Stimulated activated naive CD4-positive, alpha-beta T cell treated with Interleukin-2 at 50 U/mL for 16 hours (primary cell): ENCODE measurements around the gene ANKS1A.
"Not testable (repeated sequence)": the region's sequence is repeated elsewhere in the genome, so short reads cannot be mapped to it uniquely, and the experiment has no call there.

ENCODE experiments used
- DNase-seq: peaks from one replicate; lab custom pipeline; 2025; lab: John Stamatoyannopoulos, UW

ANKS1A gene

DNA sequence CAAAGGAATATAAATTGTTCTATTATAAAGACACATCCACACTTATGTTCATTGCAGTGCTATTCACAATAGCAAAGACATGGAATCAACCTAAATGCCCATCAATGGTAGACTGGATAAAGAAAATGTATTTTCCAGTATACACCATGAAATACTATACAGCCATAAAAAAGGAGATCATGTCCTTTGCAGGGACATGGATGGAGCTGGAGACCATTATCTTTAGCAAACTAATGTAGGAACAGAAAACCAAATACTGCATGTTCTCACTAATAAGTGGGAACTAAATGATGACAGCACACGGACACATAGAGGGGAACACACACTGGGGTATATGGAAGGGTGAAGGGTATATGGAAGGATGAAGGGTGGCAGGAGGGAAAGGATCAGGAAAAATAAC, 5.0 kb upstream of the ANKS1A start:
- DNase-seq = not testable (repeated sequence)

DNA sequence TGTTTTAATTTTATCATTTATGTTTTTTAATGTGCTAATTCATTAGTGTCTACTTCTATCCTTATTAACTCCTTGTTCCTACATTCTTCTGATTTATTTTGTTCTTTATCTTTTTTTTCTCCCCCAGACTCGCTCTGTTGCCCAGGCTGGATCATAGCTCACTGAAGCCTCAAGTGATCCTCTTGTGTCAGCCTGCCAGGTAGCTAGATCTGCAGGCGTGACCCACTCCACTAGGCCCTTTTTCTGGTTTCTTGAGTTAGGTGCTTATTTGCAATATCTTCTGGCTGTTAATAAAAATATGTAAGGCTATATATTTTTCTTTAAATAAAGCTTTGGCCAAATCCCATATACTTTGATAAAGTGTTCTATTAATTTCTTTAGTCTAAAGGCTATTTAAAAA, 4.1 kb upstream of the ANKS1A start:
- DNase-seq = no peak

DNA sequence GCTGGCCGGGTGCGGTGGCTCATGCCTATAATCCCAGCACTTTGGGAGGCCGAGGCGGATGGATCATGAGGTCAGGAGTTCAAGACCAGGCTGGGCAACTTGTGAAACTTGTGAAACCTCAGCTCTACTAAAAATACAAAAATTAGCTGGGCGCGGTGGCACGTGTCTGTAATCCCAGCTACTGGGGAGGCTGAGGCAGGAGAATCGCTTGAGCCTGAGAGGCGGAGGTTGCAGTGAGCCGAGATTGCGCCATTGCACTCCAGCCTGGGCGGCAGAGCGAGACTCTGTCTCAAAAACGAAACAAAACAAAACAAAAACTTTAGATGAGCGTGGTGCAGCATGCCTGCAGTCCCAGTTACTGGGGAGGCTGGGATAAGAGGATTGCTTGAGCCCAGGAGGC, 3.2 kb upstream of the ANKS1A start:
- DNase-seq = not testable (repeated sequence)

DNA sequence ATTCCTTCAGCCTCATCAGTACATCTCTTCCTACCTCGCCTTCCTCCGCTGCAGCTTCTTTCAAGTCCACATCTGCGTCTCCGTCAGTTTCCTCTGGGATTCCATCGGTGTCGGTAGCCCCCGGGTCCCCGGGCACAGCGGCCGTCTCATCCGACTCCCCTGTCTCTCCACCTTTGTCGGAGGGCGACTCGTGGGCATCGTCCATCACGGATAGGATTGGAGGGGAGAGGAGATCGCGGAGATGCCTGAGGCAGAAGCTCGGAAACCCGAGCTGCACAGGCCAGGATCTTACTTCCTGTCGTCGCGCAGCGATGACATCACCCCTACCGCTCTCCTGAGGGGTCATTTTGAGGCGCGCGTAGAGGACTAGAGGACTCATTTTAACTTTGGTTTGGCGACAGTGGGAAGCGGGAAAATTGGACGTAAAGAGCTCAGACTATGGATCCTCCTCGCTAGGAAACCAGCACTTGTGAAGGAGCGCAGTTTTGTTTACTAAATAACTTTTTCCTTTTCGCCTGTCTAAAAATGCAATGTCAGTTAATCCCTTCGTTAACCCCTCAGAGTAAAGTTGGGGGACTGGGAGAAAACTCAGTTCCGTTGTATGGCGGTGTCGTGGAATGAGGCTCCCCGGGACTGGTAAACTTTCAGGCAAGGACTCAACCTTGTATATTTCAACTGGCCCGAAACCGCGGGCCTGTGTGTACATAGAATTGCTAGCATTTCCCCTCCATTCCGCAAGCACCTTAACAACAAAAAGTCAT, 1.1 kb upstream of the ANKS1A start, which contains the start of gene TAF11:
TSS of gene TAF11 (minus strand) at position 290 of the 761 bp plus-strand sequence. CDS start at position 205, 85 bp downstream.
- peak; percentile 88 for DNase-seq

DNA sequence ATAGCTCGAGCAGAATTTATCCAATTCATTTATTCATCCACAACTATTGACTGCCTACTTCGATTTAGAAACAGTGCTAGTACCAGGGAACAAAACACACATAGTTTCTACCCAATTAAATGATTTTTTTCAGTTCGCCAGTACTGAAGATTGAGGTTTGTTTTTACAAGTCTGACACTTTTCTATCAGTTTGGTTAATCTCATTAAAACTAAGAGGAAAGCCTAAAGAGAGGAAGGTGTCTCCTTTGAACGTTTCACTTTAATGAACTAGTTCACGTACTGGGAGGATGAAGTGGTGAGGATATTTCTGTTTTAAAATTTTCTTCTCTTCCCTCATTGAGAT, 570 bp upstream of the ANKS1A start:
- DNase-seq = no peak

DNA sequence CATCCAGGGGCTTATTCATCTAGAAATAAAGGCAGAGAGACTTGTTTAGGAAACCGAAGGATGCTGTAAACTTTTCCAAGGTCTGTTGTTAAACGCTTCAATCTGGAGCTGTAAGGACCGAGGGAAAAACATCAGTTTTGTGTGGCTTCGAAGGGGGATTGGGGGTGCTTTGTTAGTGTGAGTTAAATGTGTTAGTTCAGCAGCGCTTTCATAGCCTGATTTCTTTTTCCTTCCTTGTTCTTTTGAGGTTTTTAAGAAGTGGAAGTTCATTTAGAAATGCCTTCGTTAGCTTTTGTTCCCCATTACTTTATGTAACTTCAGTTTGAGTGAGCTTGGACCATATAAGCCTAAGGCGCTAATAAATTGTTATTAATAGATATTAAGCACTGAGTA, 1.5 kb downstream of the ANKS1A start:
- DNase-seq = no peak

DNA sequence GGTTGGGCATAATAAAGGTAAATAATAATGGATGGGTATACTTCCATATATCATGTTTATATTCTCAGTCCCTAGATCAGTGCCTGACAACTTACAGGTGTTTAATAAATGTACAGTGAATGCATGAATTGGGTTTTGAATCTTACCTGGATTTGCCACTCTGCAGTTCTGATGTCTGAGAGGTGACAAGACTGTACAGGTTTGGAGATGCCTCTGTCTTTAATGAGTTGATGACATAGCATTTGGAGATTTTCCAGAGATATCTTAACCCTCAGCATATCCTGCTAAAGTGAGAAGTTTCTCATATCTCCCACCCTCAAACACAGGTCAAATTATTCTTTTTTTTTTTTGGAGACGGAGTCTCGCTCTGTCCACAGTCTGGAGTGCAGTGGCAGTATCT, 2.2 kb downstream of the ANKS1A start:
- DNase-seq = no peak

DNA sequence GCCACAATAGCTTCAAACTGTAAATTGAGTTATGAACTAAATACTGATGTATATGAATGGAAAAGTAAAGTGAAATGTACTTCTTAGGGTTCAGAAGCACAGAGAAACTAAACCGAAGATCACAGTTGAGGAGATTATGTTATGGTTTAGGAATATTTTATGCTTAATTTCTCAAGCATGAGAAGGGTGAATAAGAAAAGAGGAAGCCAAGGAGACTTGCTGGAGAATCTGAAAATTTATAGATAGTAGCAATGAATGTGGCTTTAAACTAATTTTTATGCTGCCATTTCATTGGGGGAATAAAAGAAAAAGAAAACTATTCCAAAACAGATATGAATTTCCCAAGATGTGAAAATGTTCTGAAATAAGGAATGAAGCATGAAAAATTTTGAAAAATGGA, 5.6 kb downstream of the ANKS1A start:
- no peak for DNase-seq

DNA sequence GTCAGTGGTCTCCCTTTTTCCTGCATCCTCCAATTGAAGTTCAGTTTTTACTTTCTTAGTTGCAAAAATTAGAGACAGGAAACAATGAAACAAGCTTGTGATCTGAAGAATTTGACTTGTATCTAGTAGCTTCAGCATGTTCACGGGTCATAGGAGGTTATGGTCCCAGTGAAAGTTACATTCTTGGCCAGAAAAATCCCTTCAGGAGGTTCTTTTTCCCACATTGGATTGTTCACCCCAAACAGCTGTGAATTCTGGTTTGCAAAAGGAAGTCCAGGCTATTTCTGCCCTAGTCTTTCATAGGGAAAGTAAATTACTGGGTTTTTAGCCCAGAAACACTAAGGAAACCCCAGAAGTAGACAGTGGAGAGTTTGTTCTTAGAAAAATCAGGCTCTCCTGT, 8.1 kb downstream of the ANKS1A start:
- DNase-seq = no peak

DNA sequence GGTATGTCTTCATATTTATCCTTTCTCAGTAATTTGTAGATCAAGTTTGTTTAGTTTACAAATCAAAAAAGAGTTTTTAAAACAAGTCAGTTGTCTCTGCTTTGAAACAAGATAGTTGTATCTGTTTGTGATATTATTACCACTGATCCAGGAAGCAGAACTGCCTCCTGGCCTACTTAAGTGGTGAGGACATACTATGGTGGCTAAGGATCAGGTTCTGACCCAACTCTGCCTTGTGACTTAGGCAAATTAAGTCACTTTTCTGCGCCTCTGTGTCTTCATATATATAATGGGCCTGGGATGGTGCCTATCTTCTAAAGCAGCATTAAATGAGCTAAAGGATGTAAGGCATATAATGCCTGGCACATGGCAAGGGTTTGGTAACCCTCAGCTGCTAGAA, 8.7 kb downstream of the ANKS1A start:
- DNase-seq = no peak

DNA sequence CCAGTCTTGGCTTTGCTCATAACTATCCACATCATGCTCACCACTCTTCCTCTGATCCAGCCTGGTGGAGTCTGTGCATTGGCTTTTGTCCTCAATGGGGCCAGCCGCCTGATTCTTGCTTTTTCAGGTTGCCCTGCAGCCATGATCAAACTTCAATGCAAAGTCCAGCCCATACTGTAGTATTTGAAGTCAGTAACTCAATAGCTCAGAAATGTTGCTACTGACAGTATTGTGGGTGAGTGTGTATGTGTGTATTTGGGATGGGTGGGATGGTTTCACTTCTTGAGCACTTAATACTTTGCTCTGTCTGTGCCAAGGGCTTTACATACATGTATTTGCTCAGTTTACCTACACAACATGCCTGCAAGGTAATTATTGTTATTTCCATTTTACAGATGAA, 10.7 kb downstream of the ANKS1A start:
- not testable (repeated sequence) for DNase-seq

DNA sequence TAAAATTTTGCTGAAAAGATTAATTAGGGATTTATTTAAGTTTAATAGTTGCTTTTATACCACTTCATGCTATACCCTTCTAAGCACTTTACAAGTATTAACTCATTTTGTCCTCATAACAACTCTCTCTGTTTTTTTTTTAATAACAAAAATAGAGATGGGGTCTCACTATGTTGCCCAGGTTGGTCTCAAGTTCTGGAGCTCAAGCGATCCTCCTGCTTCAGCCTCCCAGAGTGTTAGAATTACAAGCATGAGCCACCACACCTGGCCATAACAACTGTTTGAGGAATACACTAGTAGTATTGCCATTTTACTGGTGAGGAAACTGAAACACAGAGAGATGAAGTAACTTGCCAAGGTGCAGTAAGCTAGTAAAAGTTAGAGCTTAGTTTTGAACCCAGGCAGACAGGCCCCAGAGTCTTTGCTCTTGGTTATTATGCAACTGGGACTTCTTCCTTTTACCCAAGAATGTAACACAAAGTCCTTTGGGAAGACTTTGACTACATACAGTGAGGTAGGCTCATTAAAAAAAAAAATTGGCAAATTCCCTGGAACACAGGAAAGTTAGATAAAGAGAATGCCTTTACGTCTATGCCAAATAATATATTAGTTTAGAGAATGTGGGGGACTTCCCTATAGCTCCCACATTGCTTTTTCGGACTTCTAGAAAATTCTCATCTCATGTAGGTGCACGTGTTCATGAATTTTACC, 11.4 kb downstream of the ANKS1A start:
- no peak for DNase-seq

DNA sequence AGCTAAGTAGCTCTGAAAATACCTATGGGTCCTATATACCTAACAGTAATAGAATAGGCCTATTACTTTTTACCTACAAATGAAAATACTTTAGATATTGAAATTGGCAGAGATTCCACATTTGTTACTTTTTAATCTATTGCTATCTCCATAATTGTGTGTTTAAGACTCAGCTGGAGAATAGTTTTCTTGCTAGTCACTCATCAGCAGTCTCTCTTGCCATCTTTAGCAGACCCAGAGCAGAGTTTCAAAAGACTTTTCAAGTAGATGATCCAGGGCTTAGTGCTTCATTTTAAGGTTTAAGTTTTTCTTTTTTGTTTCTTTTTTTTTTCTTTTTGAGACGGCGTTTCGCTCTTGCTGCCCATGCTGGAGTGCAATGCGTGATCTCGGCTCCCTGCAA, 12.9 kb downstream of the ANKS1A start:
- DNase-seq = no peak

DNA sequence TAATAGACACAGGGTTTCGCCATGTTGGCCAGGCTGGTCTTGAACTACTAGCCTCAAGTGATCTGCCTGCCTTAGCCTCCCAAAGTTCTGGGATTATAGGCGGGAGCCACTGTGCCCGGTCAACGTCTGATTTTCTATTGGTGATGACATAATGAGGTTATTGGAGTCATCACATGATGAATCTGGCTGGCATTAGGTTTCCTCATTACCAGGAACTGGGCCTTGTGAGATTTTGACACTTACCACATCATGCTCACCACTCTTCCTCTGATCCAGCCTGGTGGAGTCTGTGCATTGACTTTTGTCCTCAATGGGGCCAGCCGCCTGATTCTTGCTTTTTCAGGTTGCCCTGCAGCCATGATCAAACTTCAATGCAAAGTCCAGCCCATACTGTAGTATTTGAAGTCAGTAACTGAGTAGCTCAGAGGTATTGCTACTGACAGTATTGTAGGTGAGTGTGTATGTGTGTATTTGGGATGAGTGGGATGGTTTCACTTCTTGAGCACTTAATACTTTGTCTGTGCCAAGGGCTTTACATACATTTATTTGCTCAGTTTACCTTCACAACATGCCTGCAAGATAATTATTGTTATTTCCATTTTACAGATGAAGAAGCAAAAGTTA, 16.0 kb downstream of the ANKS1A start:
- DNase-seq = no peak

DNA sequence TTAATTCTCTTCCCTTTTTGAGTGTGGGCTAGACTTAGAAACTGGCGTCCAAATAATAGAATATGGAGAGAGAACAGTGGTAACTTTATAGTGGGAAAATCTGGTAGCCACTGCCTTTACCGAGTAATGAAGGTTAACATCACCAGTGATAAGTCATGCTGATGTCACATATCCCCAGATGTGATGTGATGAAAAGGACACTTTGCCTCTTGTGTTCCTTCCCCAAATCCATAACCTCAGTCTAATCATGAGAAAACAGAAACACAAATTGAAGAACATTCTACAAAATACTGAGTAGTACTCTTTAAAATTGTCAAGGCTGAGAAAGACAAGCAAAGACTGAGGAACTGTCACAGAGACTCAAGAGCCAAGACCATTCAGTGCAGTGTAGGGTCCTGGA, 17.8 kb downstream of the ANKS1A start:
- DNase-seq = no peak

DNA sequence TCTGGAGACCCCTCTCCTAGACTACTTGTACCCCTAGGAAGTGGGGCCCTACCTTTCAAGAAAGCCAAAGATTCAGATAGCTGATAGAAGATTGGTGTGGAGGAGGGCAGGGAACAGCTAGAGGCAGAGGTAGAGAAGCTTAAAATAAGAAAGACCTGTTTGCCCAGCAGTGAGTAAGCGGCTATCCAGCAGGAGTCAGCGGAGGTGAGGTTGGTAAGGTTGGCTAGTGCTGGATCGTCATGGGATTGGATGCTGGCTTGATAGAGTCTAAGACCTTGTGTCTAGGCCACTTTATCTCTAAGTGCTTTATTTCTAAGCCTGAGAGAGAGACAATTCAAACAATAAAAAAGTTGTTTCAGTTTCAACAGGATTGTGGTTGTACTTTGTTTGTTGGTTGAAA, 19.1 kb downstream of the ANKS1A start:
- no peak for DNase-seq

DNA sequence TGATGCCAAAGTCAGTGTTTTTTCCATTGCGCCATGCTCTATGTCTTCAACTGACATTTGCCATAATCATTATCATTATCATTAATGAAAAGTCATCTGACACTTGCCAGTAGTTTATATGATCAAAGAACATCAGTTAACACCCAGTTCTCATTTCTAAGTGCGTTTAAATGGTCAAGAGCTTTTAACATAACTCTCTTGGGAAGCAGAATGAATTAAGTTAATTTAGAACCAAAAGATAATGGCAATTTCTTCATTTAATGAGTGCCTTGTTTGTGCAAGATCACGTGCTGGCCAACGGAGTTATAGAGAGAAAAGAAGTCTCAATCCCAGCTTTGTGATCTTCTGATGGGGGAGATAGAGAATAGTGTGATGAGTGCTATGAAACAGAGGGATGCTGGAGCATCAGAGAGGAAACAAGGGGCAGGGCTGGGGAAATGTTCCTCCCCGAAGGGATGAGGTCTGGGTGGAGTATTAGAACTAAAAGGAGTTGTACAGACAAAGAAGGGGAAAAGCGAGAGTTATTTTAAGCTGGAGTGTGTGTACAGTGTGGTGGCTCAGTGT, 20.3 kb downstream of the ANKS1A start:
- no peak for DNase-seq

DNA sequence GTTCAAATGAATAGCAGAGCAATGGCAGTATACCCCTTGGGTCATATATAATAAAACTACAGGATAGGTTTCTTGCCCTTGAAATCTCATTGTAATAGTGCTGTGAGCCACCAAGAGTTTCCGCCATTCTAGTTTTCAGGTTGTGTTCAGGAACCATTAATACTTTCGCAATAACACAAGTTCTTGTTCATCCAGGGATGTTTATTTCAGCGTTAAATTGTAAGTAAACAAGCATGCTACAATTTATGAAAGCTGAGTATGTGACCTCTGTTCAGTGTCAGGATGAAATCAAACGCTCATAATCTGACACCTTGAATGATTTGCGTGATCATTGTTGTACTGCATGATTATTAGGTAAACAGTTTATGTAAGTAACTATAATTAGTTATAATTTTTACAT, 22.8 kb downstream of the ANKS1A start:
- DNase-seq = no peak

DNA sequence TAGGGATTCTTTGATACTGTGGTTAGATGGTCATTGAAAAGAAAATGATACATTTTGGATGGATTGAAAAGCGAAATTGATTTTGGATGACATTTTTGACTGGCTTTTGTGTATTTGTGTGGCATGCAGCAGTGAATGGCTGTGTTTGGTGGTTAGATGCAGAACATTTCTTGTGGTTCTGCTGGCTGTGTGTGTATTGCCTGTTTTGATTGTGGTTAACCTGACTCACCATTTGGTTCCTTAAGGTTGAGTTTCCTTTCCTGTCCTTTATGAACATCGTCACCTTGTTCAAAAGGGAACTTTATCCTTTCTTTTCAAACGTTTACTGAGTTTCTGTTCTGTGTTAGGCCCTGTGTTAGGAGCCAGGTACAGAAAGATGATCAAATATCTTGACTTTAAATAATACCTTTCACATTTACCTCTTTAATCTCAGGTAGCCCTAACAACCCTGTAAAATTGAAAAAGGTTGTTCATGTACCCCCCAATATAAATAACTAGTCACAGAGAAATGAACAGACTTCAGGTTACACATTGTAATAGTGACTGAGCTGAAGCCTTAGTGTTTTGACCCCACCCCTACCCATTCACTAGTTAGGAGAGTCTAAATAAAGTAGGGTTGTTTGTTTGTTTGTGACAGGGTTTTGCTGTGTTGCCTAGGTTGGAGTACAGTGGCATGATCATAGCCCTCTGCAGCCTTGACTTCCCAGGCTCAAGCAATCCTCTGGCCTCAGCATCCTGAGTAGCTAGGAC, 23.8 kb downstream of the ANKS1A start:
- DNase-seq = peak; percentile 1

DNA sequence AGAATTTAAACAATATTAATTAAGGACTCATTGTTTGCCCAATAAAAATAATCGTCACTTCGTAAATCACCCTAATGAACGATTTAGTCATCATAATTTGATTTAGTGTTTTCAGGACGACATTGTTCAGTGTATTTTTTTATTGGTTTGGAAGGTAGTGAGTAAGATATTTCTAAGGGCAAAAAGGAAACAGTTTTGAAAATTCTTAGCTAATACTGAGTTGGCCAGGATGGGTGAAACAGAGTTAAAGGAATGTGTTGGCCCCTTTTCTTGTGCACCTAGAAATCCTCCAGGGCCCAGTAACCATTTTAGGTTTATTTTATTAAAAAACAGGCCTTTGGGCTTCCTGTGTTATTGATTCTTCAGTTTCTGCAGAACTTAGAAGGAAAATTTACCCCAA, 25.3 kb downstream of the ANKS1A start:
- DNase-seq = no peak

DNA sequence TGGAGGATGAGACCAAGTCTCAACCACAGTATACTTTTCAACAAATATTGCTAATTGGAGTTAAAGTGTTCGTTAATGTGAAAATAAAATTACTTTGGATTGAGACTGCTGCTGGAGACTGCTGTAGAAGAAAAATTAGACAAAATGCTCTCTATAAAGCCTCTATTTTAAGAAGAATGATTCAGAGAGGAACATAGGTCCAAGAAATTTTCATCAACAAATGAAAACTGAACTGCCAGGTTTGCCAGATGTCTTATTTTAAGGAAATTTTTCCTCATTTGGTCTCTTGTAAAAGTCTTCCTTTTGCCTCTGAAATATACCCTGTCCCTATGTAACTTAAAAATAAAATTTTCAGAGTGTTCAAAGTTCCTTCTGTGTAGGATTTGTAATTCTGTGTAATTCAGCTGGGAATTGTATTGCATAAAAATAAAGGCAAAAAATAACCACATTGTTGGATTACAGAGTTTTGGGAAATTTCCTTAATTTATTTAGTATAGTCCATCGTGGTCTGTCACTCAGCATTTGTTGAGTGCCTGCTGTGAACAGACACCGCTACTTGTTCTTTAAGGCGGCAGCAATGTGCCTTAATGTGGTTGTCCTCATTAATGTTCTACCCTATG, 27.4 kb downstream of the ANKS1A start:
- DNase-seq = no peak
